RWPE2 (cell line): ENCODE data around the gene CXADR.
A peak's percentile ranks its signal among the peaks of the same experiment; 100 is the strongest.

Experiments
- ATAC-seq: fragments of 200-7000 bp; cut with Tn5 transposase; 3 replicates; pipeline ENCODE4 v1.9.1; 2021; ENCODE audit warnings: low read depth
- DNase-seq: peaks from one replicate; pipeline ENCODE4 v3.0.0-alpha.2; 2020; ENCODE audit warnings: low spot score
- H3K27ac ChIP-seq: fragments of 450-650 bp; 2 replicates; pipeline ENCODE4 v1.5.1; 2017; ENCODE audit warnings: mild to moderate bottlenecking; ENCODE audit not compliant: poor library complexity, severe bottlenecking
- H3K27me3 ChIP-seq: fragments of 250-450 bp; sonication (Bioruptor Pico); 2 replicates; pipeline ENCODE4 v1.5.1; 2021; ENCODE audit warnings: mild to moderate bottlenecking, moderate library complexity; ENCODE audit not compliant: insufficient read depth, poor library complexity, severe bottlenecking
- H3K36me3 ChIP-seq: fragments of 250-450 bp; sonication (Bioruptor Pico); 2 replicates; pipeline ENCODE4 v1.5.1; 2020; ENCODE audit warnings: low read depth, mild to moderate bottlenecking, moderate library complexity
- H3K4me1 ChIP-seq: fragments of 250-450 bp; sonication (Bioruptor Pico); 2 replicates; pipeline ENCODE4 v1.5.1; 2021; ENCODE audit warnings: mild to moderate bottlenecking, moderate library complexity; ENCODE audit not compliant: insufficient read depth, poor library complexity, severe bottlenecking
- H3K4me3 ChIP-seq: fragments of 250-450 bp; sonication (Bioruptor Pico); 2 replicates; pipeline ENCODE4 v1.5.1; 2021; ENCODE audit warnings: mild to moderate bottlenecking, moderate library complexity; ENCODE audit not compliant: severe bottlenecking
- H3K9me3 ChIP-seq: fragments of 250-450 bp; sonication (Bioruptor Pico); 2 replicates; pipeline ENCODE4 v1.5.1; 2021; ENCODE audit warnings: mild to moderate bottlenecking, moderate library complexity; ENCODE audit not compliant: severe bottlenecking
- TF ChIP-seq, protein P1 (sequence below): fragments of 450-650 bp; IDR thresholded peaks from one replicate; pipeline ENCODE4 v1.5.1; 2017; ENCODE audit warnings: mild to moderate bottlenecking, moderate library complexity; ENCODE audit not compliant: poor library complexity, severe bottlenecking

CXADR gene

GRCh38 chr21:17524635-17525034 lies 11.8 kb downstream of the CXADR start:
- H3K36me3 ChIP-seq, result no peaks in the 10 kb centered on the region
- no peak for ATAC-seq
- TF ChIP-seq, protein P1, sequence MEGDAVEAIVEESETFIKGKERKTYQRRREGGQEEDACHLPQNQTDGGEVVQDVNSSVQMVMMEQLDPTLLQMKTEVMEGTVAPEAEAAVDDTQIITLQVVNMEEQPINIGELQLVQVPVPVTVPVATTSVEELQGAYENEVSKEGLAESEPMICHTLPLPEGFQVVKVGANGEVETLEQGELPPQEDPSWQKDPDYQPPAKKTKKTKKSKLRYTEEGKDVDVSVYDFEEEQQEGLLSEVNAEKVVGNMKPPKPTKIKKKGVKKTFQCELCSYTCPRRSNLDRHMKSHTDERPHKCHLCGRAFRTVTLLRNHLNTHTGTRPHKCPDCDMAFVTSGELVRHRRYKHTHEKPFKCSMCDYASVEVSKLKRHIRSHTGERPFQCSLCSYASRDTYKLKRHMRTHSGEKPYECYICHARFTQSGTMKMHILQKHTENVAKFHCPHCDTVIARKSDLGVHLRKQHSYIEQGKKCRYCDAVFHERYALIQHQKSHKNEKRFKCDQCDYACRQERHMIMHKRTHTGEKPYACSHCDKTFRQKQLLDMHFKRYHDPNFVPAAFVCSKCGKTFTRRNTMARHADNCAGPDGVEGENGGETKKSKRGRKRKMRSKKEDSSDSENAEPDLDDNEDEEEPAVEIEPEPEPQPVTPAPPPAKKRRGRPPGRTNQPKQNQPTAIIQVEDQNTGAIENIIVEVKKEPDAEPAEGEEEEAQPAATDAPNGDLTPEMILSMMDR, result no peak

GRCh38 chr21:17526776-17527175 lies 13.9 kb downstream of the CXADR start:
- Histone ChIP-seq H3K36me3 (no peaks in the 10 kb centered on the region), H3K4me3 (no peak overlapping the region), H3K4me1 (peaks cover 17% of the 10 kb centered on the region), H3K27me3 (no peaks in the 10 kb centered on the region), H3K9me3 (no peaks in the 10 kb centered on the region), H3K27ac (peak overlapping the region; percentile 13)
- DNase-seq (no peak), ATAC-seq (no peak)
- TF ChIP-seq, protein P1, result no peak

More at GRCh38 chr21:17524635-17525034, 11.8 kb downstream of the CXADR start:
- H3K9me3 ChIP-seq, result no peaks in the 10 kb centered on the region
- peaks cover 17% of the 10 kb centered on the region for H3K4me1 ChIP-seq
- H3K27ac ChIP-seq, result no peak overlapping the region
- no peak for DNase-seq
- H3K4me3 ChIP-seq, result no peak overlapping the region
- no peaks in the 10 kb centered on the region for H3K27me3 ChIP-seq

DNA sequence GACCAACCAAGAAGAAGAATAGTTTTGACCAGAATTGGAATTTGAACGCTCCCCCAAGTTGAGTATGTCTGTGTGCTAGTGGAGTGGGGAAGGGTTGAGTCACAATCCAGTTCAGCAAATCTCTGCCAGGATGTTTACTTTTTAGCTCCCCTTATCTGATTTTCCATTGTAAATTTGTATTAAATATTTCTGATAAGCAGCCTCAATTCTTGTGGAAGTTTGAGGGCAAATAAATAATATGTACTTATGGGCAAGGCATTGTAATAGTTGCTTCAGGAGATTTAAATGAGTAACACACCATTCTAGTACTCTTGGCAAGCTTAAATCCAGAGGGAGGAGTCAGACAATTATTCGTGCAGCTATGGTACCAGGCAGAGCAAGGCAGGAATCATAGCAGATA lies 14.4 kb downstream of the CXADR start:
- H3K27me3 ChIP-seq, result no peaks in the 10 kb centered on the region
- peaks cover 17% of the 10 kb centered on the region for H3K4me1 ChIP-seq
- H3K27ac ChIP-seq, result peak overlapping the region; percentile 13
- no peaks in the 10 kb centered on the region for H3K36me3 ChIP-seq
- no peak overlapping the region for H3K4me3 ChIP-seq
- H3K9me3 ChIP-seq, result no peaks in the 10 kb centered on the region
- ATAC-seq (peak; percentile 80), DNase-seq (no peak)
- TF ChIP-seq, protein P1, result no peak

- Histone ChIP-seq H3K4me3 (no peak overlapping the region), H3K27ac (peak overlapping the region; percentile 13)
These were observed 14.9 kb downstream of the CXADR start for GRCh38 chr21:17527711-17528110.

DNA sequence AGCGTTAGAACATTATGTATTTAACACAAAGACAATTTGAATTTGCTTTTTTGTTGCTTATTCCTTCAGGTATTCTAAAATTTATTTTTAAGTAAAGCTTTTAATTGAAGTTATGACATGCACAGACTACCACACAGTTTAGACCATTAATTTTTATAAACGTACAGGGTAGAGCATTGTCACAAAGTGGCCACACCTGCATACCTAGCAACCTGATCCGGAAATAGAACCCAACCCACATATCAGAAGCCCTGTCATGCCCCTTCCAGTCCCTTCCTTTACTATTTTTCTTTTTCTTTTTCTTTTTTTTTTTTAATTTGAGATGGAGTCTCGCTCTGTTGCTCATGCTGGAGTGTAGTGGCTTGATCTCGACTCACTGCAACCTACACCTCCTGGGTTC lies 16.8 kb downstream of the CXADR start:
- no peak overlapping the region for H3K27ac ChIP-seq
- peaks cover 8% of the 10 kb centered on the region for H3K4me1 ChIP-seq
- ATAC-seq, result no peak
- TF ChIP-seq, protein P1, result no peak
- no peak for DNase-seq
- H3K36me3 ChIP-seq, result no peaks in the 10 kb centered on the region
- no peak overlapping the region for H3K4me3 ChIP-seq
- H3K9me3 ChIP-seq, result no peaks in the 10 kb centered on the region
- H3K27me3 ChIP-seq, result no peaks in the 10 kb centered on the region

More at GRCh38 chr21:17527711-17528110, 14.9 kb downstream of the CXADR start:
- Histone ChIP-seq H3K9me3 (no peaks in the 10 kb centered on the region), H3K27me3 (no peaks in the 10 kb centered on the region), H3K36me3 (no peaks in the 10 kb centered on the region), H3K4me1 (peaks cover 15% of the 10 kb centered on the region)
- no peak for ATAC-seq
- DNase-seq, result no peak
- TF ChIP-seq, protein P1, result no peak
